IMR-90 (cell line): ENCODE measurements around the gene ASF1B. TPM values are rescaled to one million over a fixed set of nuclear protein-coding genes. Genes with fewer than 3 reads are reported as not detected.
A peak's percentile ranks its signal among the peaks of the same experiment; 100 is the strongest.

Experiments used
- ATAC-seq: fragments of 200-7000 bp; cut with Tn5 transposase; 2 replicates; pipeline ENCODE4 v1.9.1; 2020; ENCODE audit warnings: low read depth, mild to moderate bottlenecking, moderate library complexity
- BruUV-seq: library from RNA; stranded (reverse); fragments of 400-500 nt; replicated peaks from 2 replicates; lab custom pipeline; 2021; lab: Mats Ljungman, UMichigan
- CTCF ChIA-PET: fragments of 300-600 bp; formaldehyde crosslinking; extraction: SDS; loops from one replicate; lab custom pipeline; 2021; ENCODE audit warnings: antibody characterized with exemption; lab: Yijun Ruan, JAX
- POLR2A ChIA-PET: fragments of 300-600 bp; sonication (Branson Sonifier 250); formaldehyde crosslinking; loops from one replicate; lab custom pipeline; 2022; ENCODE audit warnings: antibody characterized with exemption; ENCODE audit not compliant: unreplicated experiment; lab: Charles Lee
- DNase-seq: peaks from one replicate; pipeline ENCODE4 v3.0.0; 2013
- H2AFZ ChIP-seq: replicated peaks from 2 replicates; pipeline ENCODE3; 2013; ENCODE audit warnings: low read length, mild to moderate bottlenecking; ENCODE audit not compliant: poor library complexity
- H2AK5ac ChIP-seq: 2 replicates; pipeline ENCODE4 v1.6.1; 2013; ENCODE audit warnings: low read depth, low read length, inconsistent platforms
- H2AK9ac ChIP-seq: replicated peaks from 2 replicates; pipeline ENCODE3; 2013; ENCODE audit warnings: mild to moderate bottlenecking, low read depth, low read length, moderate library complexity; ENCODE audit not compliant: poor library complexity
- H2BK120ac ChIP-seq: 2 replicates; pipeline ENCODE4 v1.6.1; 2013; ENCODE audit warnings: low read depth, low read length, inconsistent platforms
- H2BK15ac ChIP-seq: 3 replicates; pipeline ENCODE4 v1.6.1; 2013; ENCODE audit warnings: low read depth, low read length, inconsistent platforms
- H2BK20ac ChIP-seq: 2 replicates; pipeline ENCODE4 v1.6.1; 2013; ENCODE audit warnings: low read depth, mild to moderate bottlenecking, inconsistent platforms, low read length, moderate library complexity
- H2BK5ac ChIP-seq: 2 replicates; pipeline ENCODE4 v1.6.1; 2013; ENCODE audit warnings: mild to moderate bottlenecking, low read depth, low read length, inconsistent platforms; ENCODE audit not compliant: poor library complexity, severe bottlenecking
- H3K14ac ChIP-seq: replicated peaks from 2 replicates; pipeline ENCODE4 v1.6.1; 2013; ENCODE audit warnings: low read depth, low read length, inconsistent platforms
- H3K18ac ChIP-seq: 2 replicates; pipeline ENCODE4 v1.6.1; 2013; ENCODE audit warnings: low read depth, low read length, control low read depth
- H3K23ac ChIP-seq: 2 replicates; pipeline ENCODE4 v1.6.1; 2013; ENCODE audit warnings: low read depth, low read length, inconsistent platforms
- H3K27ac ChIP-seq: 2 replicates; pipeline ENCODE4 v1.5.1; 2013; ENCODE audit warnings: mild to moderate bottlenecking, control low read depth, low read length; ENCODE audit not compliant: insufficient read depth
- H3K27me3 ChIP-seq: 2 replicates; pipeline ENCODE4 v1.6.1; 2013; ENCODE audit warnings: low read length; ENCODE audit not compliant: control insufficient read depth, insufficient read depth
- H3K36me3 ChIP-seq: 2 replicates; pipeline ENCODE4 v1.6.1; 2013; ENCODE audit warnings: low read length, mixed read lengths; ENCODE audit not compliant: control insufficient read depth, insufficient read depth
- H3K4ac ChIP-seq: 2 replicates; pipeline ENCODE4 v1.6.1; 2013; ENCODE audit warnings: low read depth, low read length, inconsistent platforms
- H3K4me1 ChIP-seq: 2 replicates; pipeline ENCODE4 v1.6.1; 2013; ENCODE audit warnings: low read length, mixed read lengths; ENCODE audit not compliant: control insufficient read depth, insufficient read depth
- H3K4me2 ChIP-seq: 2 replicates; pipeline ENCODE4 v1.6.1; 2013; ENCODE audit warnings: low read depth, mild to moderate bottlenecking, control low read depth, low read length, moderate library complexity
- H3K4me3 ChIP-seq: 2 replicates; pipeline ENCODE4 v1.5.1; 2013; ENCODE audit warnings: low read depth, mild to moderate bottlenecking, control low read depth, low read length, moderate library complexity; ENCODE audit not compliant: insufficient read depth
- H3K56ac ChIP-seq: 2 replicates; pipeline ENCODE4 v1.6.1; 2013; ENCODE audit warnings: low read length, inconsistent platforms; ENCODE audit not compliant: insufficient read depth; ENCODE audit errors: extremely low read depth
- H3K79me1 ChIP-seq, 2 experiments: 2 replicates each; pipeline ENCODE4 v1.6.1; 2013; ENCODE audit warnings: low read length in 2 of 2, inconsistent platforms in 1 of 2, low read depth in 1 of 2
- H3K9ac ChIP-seq: 2 replicates; pipeline ENCODE4 v1.6.1; 2013; ENCODE audit warnings: low read depth, low read length, control low read depth
- H3K9me1 ChIP-seq: 2 replicates; pipeline ENCODE4 v1.6.1; 2013; ENCODE audit warnings: low read length, inconsistent platforms; ENCODE audit not compliant: insufficient read depth
- H3K9me3 ChIP-seq: 2 replicates; pipeline ENCODE4 v1.6.1; 2013; ENCODE audit warnings: low read length; ENCODE audit not compliant: control insufficient read depth, insufficient read depth
- H4K20me1 ChIP-seq: 2 replicates; pipeline ENCODE4 v1.6.1; 2013; ENCODE audit warnings: low read length, inconsistent platforms; ENCODE audit not compliant: insufficient read depth
- H4K5ac ChIP-seq: 2 replicates; pipeline ENCODE4 v1.6.1; 2013; ENCODE audit warnings: mild to moderate bottlenecking, low read depth, low read length, control low read depth
- H4K8ac ChIP-seq, 2 experiments: 2 replicates each; pipeline ENCODE4 v1.6.1; 2013; ENCODE audit warnings: low read depth in 2 of 2, low read length in 2 of 2, control low read depth in 1 of 2, inconsistent platforms in 1 of 2
- H4K91ac ChIP-seq: 2 replicates; pipeline ENCODE4 v1.6.1; 2013; ENCODE audit warnings: low read depth, low read length, inconsistent platforms; ENCODE audit not compliant: insufficient read depth
- CHD1 ChIP-seq: IDR thresholded peaks from 2 replicates; pipeline ENCODE4 v1.6.1; 2012; ENCODE audit warnings: low read depth, low read length, improper control_type of control experiment
- CTCF ChIP-seq: conservative IDR thresholded peaks from 2 replicates; pipeline ENCODE4 v1.5.1; 2012; ENCODE audit warnings: mild to moderate bottlenecking, low read depth, low read length, improper control_type of control experiment
- WGBS, 2 experiments: methylation state at CpG; one replicate each; pipeline versions ENCODE4 v1.1.5 to v1.1.7; 2013; ENCODE audit warnings: missing lambda C conversion rate in 2 of 2; ENCODE audit not compliant: insufficient read length in 1 of 2; ENCODE audit errors: extremely low coverage in 2 of 2; 5-methylcytosine and 5-hydroxymethylcytosine counted together
- dilution Hi-C: fragments of 300-500 bp; cut with HindIII; formaldehyde crosslinking; loops from one replicate; pipeline ENCODE4 v1.14.3; 2018; ENCODE audit warnings: low sequenced_read_pairs; ENCODE audit not compliant: unreplicated experiment
- in situ Hi-C: fragments of 300-500 bp; cut with MboI; formaldehyde crosslinking; loops from 3 replicates; pipeline ENCODE4 v1.14.3; 2019; ENCODE audit warnings: low sequenced_read_pairs, inconsistent platforms, mixed read lengths
- intact Hi-C: fragments of 100-400 bp; cut with micrococcal nuclease; formaldehyde crosslinking; loops from 2 replicates; pipeline ENCODE4 v1.10.0; 2022
- polyA plus RNA-seq, 3 experiments: library from polyadenylated mRNA; depleted of rRNA; stranded (reverse); fragments of >200 nt; gene quantifications; 2 replicates each; pipeline ENCODE4 v1.2.3, GENCODE V29; 2012; ENCODE audit warnings: low replicate concordance in 1 of 3
- total RNA-seq: library from RNA; depleted of rRNA; stranded (reverse); fragments of >200 nt; gene quantifications from 2 replicates; pipeline ENCODE4 v1.2.3, GENCODE V29; 2012

The ASF1B gene
- total and polyA plus RNA-seq, 2 of the 4 experiments (the other 2 are of a cell fraction): 10.4 to 12.1 TPM

GRCh38 chr19:14113762-14114414 is 22.5 kb downstream of the ASF1B start:
- intact Hi-C loops: no loop called here

More at GRCh38 chr19:14113762-14114414, 22.5 kb downstream of the ASF1B start:
- no peak for DNase-seq
- Histone ChIP-seq H3K14ac (no peak overlapping the region), H3K9me3 (no peaks in the 10 kb centered on the region), H3K79me1 (peaks cover 10 to 71% of the 10 kb centered on the region in 2 experiments), H2BK20ac (no peak overlapping the region), H3K18ac (no peak overlapping the region), H4K91ac (no peak overlapping the region), H3K9me1 (peaks cover 17% of the 10 kb centered on the region; the same call in 1 of the 2 replicates), H2BK15ac (no peak overlapping the region), H3K27me3 (no peaks in the 10 kb centered on the region), H3K4me1 (peaks cover 20% of the 10 kb centered on the region), H3K23ac (no peak overlapping the region), H3K4me3 (no peak overlapping the region), H3K27ac (no peak overlapping the region), H4K8ac (peak overlapping the region in 1 of 2 experiments; percentile 83; a peak in 2 of 4 replicates), H2AFZ (no peak overlapping the region), H4K5ac (no peak overlapping the region), H2BK120ac (no peak overlapping the region), H2AK9ac (peak overlapping the region; percentile 21), H3K56ac (no peak overlapping the region), H3K4ac (no peak overlapping the region), H2AK5ac (0 out of 2 replicates have a peak overlapping the region, but pooled peaks have one; percentile 56), H3K4me2 (no peak overlapping the region), H2BK5ac (no peak overlapping the region), H3K9ac (no peak overlapping the region), H3K36me3 (no peaks in the 10 kb centered on the region), H4K20me1 (peaks cover 8% of the 10 kb centered on the region)
- no TSS peak for BruUV-seq
- in situ Hi-C loops (no loop called here), dilution Hi-C loops (no loop called here)
- ATAC-seq: no peak
- CTCF ChIA-PET: no interaction called here
- 82% methylated on average over 7 of the region's 18 CpGs; no CpG with 5 or more reads in 1 of the 2 experiments for WGBS, 2 experiments
- TF ChIP-seq CTCF: peak; percentile 36
- TF ChIP-seq CHD1: no peak
- POLR2A ChIA-PET: no interaction called here
